T-helper 22 cell (primary cell): ENCODE measurements around the gene HOXA6.

ENCODE experiments used
- DNase-seq: peaks from one replicate; pipeline ENCODE4 v3.0.0-alpha.2; 2020; ENCODE audit warnings: low read depth

The HOXA6 gene

DNA sequence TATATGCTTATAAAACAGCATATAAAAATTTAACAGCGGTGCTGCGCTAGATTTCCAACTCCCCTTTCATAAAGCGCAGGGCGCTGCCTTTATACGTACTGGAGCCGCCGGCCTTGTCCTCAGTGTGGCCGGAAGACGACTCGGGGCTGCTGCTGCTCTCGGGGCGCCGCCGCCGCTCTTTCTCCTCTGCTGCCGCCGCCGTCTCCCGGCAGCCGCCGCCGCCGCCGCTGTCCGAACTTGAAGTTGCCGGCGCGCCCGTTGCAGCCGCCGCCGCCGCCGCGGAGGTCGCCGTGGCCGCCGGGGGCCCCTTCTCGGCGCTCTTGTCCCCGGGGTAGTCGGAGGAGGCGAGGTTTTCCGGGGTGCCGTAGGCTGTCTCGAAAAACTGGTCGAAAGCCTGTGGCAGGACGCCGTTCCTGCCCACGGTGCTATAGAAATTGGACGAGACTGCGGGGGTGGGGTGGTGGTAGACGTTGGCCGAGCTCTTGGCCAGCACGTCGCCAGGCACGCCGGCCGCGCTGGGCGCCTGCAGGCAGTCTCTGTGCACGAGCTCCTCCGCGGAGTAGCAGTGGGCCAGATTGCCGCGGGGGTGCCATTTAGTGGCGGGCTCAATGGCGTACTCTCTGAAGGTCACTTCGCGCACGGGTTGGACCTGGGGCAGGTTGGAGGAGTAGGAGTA lies 36.9 kb upstream of the HOXA6 start:
- DNase-seq: no peak

GRCh38 chr7:27183682-27184336 lies 36.2 kb upstream of the HOXA6 start:
- no peak for DNase-seq

DNA sequence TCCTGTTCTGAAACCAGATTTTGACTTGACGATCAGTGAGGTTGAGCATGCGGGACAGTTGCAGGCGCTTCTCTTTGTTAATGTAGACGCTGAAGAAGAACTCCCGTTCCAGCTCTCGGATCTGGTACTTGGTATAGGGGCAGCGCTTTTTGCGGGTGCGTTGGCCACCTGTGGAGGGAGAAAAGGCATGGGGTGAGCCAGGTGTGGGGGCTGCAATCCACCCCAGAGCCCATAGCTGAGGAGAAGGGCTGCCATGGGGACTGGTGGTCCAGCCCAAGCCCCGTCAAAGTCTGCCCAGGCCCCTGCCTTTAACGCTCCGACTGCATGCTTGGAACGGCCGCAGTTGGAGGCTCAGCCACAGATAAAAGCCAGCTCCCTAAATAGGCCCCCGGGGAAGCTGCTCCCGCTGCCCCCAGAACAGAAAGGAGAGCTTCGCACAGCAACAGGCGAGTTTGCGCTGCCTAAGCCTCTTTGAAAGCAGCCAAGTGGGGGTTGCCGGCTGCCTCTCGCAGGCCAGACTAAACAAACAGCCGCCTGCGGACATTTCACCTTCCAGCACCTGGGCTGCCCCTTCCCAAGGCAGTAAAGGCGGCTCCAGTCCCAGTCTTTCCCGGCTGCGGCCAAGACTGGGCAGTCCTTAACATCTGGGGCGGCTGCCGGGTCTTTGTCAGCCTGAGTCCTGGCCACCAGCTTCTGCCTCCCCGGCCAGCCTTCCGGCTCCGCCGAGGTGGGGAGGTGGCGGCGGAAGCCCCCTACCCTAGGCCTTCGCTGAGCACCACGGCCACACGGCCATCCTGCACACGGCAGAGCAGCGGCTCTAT lies 35.5 kb upstream of the HOXA6 start:
- no peak for DNase-seq

- no peak for DNase-seq
These were observed 34.8 kb upstream of the HOXA6 start for GRCh38 chr7:27182285-27182841.

DNA sequence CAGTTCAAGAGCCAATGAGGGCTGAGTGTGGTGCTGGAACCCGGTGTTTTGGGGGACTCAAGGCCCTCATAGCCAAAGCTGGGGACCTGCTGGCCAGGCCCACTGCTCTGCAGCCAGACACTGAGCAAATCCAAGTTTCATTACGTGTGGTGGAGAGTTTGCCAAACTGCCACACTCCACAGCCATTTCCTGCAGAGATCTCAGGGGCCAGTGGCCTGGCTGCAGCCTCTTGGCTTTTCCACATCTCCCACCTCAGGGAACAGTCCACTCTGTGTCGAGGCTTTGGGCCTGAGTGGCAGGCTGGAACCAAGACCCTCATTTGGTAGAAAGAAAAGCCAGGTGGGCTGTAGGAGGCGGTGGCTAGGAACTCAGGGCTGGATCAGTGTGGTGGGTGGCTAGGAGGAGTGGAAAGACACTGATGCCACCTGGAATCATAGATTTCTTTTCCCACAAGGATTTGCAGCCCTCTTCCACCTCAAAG lies 34.3 kb upstream of the HOXA6 start:
- no peak for DNase-seq

- DNase-seq: no peak
These were observed 33.2 kb upstream of the HOXA6 start for GRCh38 chr7:27180431-27181420.

GRCh38 chr7:27179503-27180430 lies 32.2 kb upstream of the HOXA6 start:
- DNase-seq: no peak

GRCh38 chr7:27179030-27179429 lies 31.5 kb upstream of the HOXA6 start:
- DNase-seq: no peak

GRCh38 chr7:27178366-27178765 lies 30.8 kb upstream of the HOXA6 start:
- DNase-seq: no peak

DNA sequence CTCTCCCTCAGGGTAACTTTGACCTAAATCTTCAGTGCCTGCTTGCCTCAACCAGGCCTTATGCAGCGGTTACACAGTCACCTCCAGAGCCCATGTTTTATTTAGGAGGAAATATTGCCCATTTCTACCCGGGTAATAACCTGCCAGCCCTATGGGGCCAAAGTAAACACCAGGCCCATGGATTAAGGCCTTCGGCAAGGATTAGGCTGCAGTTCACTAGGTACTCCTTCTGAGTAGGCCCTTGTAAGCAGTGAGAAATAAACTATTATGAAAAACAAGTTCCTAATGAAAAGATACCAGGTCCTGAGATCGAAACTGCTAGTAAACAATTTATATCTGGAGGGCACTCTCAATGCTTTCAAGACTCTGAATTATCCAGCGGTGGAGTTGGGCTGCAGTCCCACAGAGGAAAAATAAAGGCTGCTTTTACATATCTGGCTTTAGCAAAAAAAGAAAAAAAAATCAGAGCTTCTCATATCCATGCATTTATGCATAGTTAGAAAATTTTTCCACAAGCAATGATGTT lies 30.3 kb upstream of the HOXA6 start:
- no peak for DNase-seq

GRCh38 chr7:27176962-27177794 lies 29.6 kb upstream of the HOXA6 start:
- no peak for DNase-seq

GRCh38 chr7:27176524-27176845 lies 28.9 kb upstream of the HOXA6 start:
- no peak for DNase-seq

DNA sequence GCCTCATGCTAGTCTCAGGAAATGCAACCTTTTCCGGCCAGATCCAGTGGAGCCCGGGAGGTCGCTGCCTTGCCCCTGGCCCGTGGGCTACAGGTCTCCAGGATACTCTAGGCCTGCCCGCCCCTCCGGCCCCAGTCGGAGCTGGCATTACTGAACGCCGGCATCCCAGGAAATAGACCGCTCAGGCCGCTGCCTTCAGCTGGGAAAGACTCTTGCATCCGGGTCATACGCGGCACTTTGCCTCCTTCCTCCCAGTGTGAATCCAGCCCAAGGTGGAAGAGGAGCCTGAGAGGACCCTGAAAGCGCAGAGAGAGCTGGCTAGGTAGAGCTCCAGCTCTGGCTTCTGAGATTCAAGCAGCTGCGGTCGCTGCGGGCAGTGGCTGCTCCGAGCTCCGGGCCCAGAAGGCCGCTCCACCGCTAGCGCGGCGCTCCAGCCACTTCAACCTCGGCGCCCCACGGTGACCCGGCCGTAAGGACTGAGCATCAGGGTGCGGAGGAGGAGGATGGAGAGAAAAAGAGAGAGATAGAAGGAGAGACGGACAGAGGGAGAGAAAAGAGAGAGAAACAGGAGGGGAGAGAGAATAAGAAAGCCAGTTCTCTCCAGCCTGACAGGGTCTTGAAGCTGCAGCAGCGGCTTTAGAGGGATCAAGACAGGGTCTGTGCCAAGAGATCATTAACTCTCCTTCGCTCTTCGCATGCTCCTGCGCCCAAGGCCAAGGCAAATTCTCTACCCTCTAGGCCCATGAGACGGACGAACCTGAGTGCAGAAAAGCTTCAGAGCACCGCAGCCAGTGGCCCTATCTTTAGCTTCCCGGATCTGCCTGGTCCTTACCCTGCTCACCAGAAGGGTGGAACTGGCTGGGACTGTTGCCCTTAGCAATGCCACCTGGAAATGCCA lies 28.3 kb upstream of the HOXA6 start:
- no peak for DNase-seq

DNA sequence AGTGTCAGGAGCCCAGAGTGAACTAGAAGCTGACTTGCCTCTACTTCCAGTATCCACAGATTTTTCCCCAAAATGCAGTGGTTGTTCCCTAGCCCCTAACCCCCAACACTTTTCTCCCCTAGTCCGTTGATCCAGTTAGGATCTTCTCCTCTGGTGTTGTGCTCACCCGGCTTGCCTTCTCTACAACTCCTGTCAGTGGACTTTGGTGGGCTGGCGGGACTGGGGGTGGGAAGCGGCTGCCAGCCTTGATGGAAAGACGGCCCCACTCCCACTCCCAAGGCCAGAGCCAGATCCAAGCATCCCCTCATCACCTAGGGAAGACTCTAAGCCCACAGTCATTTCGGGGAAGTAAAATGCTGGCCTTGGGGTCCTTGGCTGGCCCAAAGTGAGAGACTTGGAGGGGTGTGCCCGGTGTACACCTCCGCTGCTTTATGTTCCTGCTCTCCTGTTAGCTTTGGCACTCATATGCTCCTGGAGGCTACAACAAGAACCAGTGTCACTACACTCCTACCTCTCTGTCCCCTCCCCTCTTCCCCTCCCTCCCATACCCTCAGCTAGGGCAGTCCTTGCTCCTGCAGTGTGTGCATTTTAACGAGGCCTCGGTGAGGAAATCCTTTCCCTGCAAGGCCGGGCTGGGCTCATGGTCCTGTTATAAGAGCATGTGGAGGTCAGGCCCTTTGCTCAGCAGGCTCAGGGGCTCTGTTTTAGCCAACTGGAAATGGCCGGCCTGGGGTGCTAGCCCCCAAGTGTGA lies 27.5 kb upstream of the HOXA6 start:
- no peak for DNase-seq

- no peak for DNase-seq
These were observed 26.6 kb upstream of the HOXA6 start, which contains the start of gene HOXA10 for GRCh38 chr7:27173956-27174873. HOXA10 (minus strand) TSS chr7:27174320; CDS start chr7:27174306, 14 bp downstream.

- DNase-seq: no peak
These were observed 26.0 kb upstream of the HOXA6 start for GRCh38 chr7:27173511-27173955.
